Mesodermal cell (in vitro differentiated cells): Measurements from ENCODE around the gene SLC12A6.

ENCODE experiments used
- H3K27ac ChIP-seq: 2 replicates; pipeline ENCODE4 v1.7.0; 2013; ENCODE audit warnings: mild to moderate bottlenecking, low read depth, low read length, moderate library complexity; ENCODE audit not compliant: severe bottlenecking
- H3K36me3 ChIP-seq: 2 replicates; pipeline ENCODE4 v1.7.1; 2013; ENCODE audit warnings: mild to moderate bottlenecking, low read length, moderate library complexity; ENCODE audit not compliant: control insufficient read depth, insufficient read depth
- H3K4me1 ChIP-seq: one replicate; pipeline ENCODE4 v1.7.1; 2013; ENCODE audit warnings: mild to moderate bottlenecking, low read length; ENCODE audit not compliant: insufficient read depth, control insufficient read depth, poor library complexity, severe bottlenecking
- H3K4me3 ChIP-seq: 2 replicates; pipeline ENCODE4 v1.7.0; 2013; ENCODE audit warnings: low read length, control low read depth, mild to moderate bottlenecking; ENCODE audit not compliant: insufficient read depth, poor library complexity, severe bottlenecking; ENCODE audit errors: extremely low read depth
- H3K9me3 ChIP-seq: 2 replicates; pipeline ENCODE4 v1.7.1; 2013; ENCODE audit warnings: mild to moderate bottlenecking, low read length, moderate library complexity; ENCODE audit not compliant: control insufficient read depth
- WGBS, 2 experiments: methylation state at CpG; one replicate each; pipeline ENCODE4 v1.1.5; 2013; ENCODE audit warnings: missing lambda C conversion rate in 2 of 2; ENCODE audit not compliant: insufficient coverage in 2 of 2; 5-methylcytosine and 5-hydroxymethylcytosine counted together

The SLC12A6 gene

GRCh38 chr15:34329006-34329405, 8.6 kb downstream of the SLC12A6 start:
- H3K4me3 ChIP-seq, result no peak overlapping the region
- 70 to 89% methylated on average over 1 to 2 of the region's 2 CpGs for WGBS, 2 experiments
- no peaks in the 10 kb centered on the region for H3K36me3 ChIP-seq
- no peaks in the 10 kb centered on the region for H3K4me1 ChIP-seq
- no peak overlapping the region for H3K27ac ChIP-seq
- no peaks in the 10 kb centered on the region for H3K9me3 ChIP-seq

- Histone ChIP-seq H3K4me3 (no peak overlapping the region), H3K4me1 (no peaks in the 10 kb centered on the region), H3K9me3 (peaks cover 3% of the 10 kb centered on the region), H3K36me3 (no peaks in the 10 kb centered on the region), H3K27ac (no peak overlapping the region)
- 92% methylated on average over 3 of the region's 4 CpGs; no CpG with 5 or more reads in 1 of the 2 experiments for WGBS, 2 experiments
Observed at GRCh38 chr15:34327906-34328305, 9.7 kb downstream of the SLC12A6 start.

- Histone ChIP-seq H3K4me3 (no peak overlapping the region), H3K36me3 (no peaks in the 10 kb centered on the region), H3K27ac (no peak overlapping the region), H3K4me1 (no peaks in the 10 kb centered on the region), H3K9me3 (peaks cover 3% of the 10 kb centered on the region)
Observed at GRCh38 chr15:34325368-34325767, 12.2 kb downstream of the SLC12A6 start.

GRCh38 chr15:34324933-34325332, 12.6 kb downstream of the SLC12A6 start:
- no peak overlapping the region for H3K27ac ChIP-seq
- WGBS, 2 experiments, result no CpG with 5 or more reads among the region's 1 CpG
- no peaks in the 10 kb centered on the region for H3K36me3 ChIP-seq
- no peaks in the 10 kb centered on the region for H3K4me1 ChIP-seq
- H3K9me3 ChIP-seq, result peaks cover 3% of the 10 kb centered on the region
- no peak overlapping the region for H3K4me3 ChIP-seq

- H3K4me3 ChIP-seq, result no peak overlapping the region
- H3K9me3 ChIP-seq, result peaks cover 3% of the 10 kb centered on the region
- H3K36me3 ChIP-seq, result no peaks in the 10 kb centered on the region
- no peaks in the 10 kb centered on the region for H3K4me1 ChIP-seq
- WGBS, 2 experiments, result 86 to 92% methylated on average over 9 to 10 of the region's 10 CpGs
- H3K27ac ChIP-seq, result no peak overlapping the region
Observed at GRCh38 chr15:34323217-34323616, 14.4 kb downstream of the SLC12A6 start.

GRCh38 chr15:34318277-34319079, 19.1 kb downstream of the SLC12A6 start:
- Histone ChIP-seq H3K4me3 (peak overlapping the region; percentile 18), H3K27ac (no peak overlapping the region), H3K36me3 (no peaks in the 10 kb centered on the region), H3K4me1 (no peaks in the 10 kb centered on the region), H3K9me3 (no peaks in the 10 kb centered on the region)
- 35 to 44% methylated on average over 5 to 6 of the region's 10 CpGs for WGBS, 2 experiments

GRCh38 chr15:34314491-34315490, 22.8 kb downstream of the SLC12A6 start:
- WGBS, 2 experiments, result 92 to 93% methylated on average over 1 of the region's 3 CpGs
- no peaks in the 10 kb centered on the region for H3K36me3 ChIP-seq
- H3K9me3 ChIP-seq, result no peaks in the 10 kb centered on the region

GRCh38 chr15:34311563-34311962, 26.0 kb downstream of the SLC12A6 start:
- Histone ChIP-seq H3K9me3 (no peaks in the 10 kb centered on the region), H3K4me1 (no peaks in the 10 kb centered on the region), H3K36me3 (no peaks in the 10 kb centered on the region), H3K4me3 (no peak overlapping the region), H3K27ac (no peak overlapping the region)
- no CpG with 5 or more reads among the region's 1 CpG for WGBS, 2 experiments

More at GRCh38 chr15:34314491-34315490, 22.8 kb downstream of the SLC12A6 start:
- H3K27ac ChIP-seq, result no peak overlapping the region
- H3K4me1 ChIP-seq, result no peaks in the 10 kb centered on the region
- H3K4me3 ChIP-seq, result no peak overlapping the region

- Histone ChIP-seq H3K4me1 (no peaks in the 10 kb centered on the region), H3K36me3 (no peaks in the 10 kb centered on the region), H3K4me3 (no peak overlapping the region), H3K9me3 (no peaks in the 10 kb centered on the region), H3K27ac (no peak overlapping the region)
Observed at GRCh38 chr15:34304613-34305012, 33.0 kb downstream of the SLC12A6 start.

- no peaks in the 10 kb centered on the region for H3K9me3 ChIP-seq
- no peak overlapping the region for H3K4me3 ChIP-seq
- H3K36me3 ChIP-seq, result no peaks in the 10 kb centered on the region
- no peak overlapping the region for H3K27ac ChIP-seq
- no peaks in the 10 kb centered on the region for H3K4me1 ChIP-seq
- 91 to 92% methylated on average over 2 to 3 of the region's 3 CpGs for WGBS, 2 experiments
Observed at GRCh38 chr15:34301058-34301457, 36.5 kb downstream of the SLC12A6 start.
